ENCODE data around the gene SMARCC1.

DNA sequence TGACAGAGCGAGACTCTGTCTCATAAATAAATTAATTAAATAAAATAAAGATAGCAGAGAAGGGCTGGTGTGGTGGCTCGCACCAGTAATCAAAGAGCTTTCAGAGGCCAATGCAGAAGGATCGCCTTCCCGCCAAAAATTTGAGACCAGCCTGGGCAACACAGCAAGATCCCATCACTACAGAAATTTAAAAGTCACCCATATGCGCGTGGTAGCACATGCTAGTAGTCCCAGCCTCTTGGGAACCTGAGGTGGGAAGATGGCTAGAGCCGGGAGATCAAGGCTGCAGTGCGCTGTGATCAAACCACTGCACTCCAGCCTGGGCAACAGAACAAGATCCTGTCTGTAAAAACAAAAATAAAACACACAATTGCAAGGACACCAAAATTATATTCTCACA is 9.6 kb downstream of the SMARCC1 start:
- TF ChIP-seq, protein P1, sequence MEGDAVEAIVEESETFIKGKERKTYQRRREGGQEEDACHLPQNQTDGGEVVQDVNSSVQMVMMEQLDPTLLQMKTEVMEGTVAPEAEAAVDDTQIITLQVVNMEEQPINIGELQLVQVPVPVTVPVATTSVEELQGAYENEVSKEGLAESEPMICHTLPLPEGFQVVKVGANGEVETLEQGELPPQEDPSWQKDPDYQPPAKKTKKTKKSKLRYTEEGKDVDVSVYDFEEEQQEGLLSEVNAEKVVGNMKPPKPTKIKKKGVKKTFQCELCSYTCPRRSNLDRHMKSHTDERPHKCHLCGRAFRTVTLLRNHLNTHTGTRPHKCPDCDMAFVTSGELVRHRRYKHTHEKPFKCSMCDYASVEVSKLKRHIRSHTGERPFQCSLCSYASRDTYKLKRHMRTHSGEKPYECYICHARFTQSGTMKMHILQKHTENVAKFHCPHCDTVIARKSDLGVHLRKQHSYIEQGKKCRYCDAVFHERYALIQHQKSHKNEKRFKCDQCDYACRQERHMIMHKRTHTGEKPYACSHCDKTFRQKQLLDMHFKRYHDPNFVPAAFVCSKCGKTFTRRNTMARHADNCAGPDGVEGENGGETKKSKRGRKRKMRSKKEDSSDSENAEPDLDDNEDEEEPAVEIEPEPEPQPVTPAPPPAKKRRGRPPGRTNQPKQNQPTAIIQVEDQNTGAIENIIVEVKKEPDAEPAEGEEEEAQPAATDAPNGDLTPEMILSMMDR (IDR thresholded peaks at IDR 0.05) = no peak
- TF ChIP-seq POLR2A (IDR thresholded peaks at IDR 0.05) = no peak

Data from esophagus squamous epithelium (tissue), 4 donors.